Endodermal cell (in vitro differentiated cells): ENCODE results near the gene ATP2A3. TPM values are rescaled to one million over a fixed set of nuclear protein-coding genes. Genes with fewer than 3 reads are reported as not detected.

Source experiments
- DNase-seq: peaks from one replicate; pipeline ENCODE4 v3.0.0-alpha.2; 2017
- H3K27ac ChIP-seq: 2 replicates; pipeline ENCODE4 v1.5.1; 2013; ENCODE audit warnings: mild to moderate bottlenecking, low read depth, low read length, moderate library complexity
- H3K27me3 ChIP-seq: 2 replicates; pipeline ENCODE4 v1.6.1; 2013; ENCODE audit warnings: mild to moderate bottlenecking, low read length, moderate library complexity; ENCODE audit not compliant: insufficient read depth, control insufficient read depth, poor library complexity, severe bottlenecking
- H3K36me3 ChIP-seq: 2 replicates; pipeline ENCODE4 v1.7.0; 2013; ENCODE audit warnings: mild to moderate bottlenecking, low read length, moderate library complexity; ENCODE audit not compliant: control insufficient read depth, insufficient read depth
- H3K4me1 ChIP-seq: one replicate; pipeline ENCODE4 v1.7.0; 2013; ENCODE audit warnings: low read length; ENCODE audit not compliant: control insufficient read depth, insufficient read depth
- H3K4me3 ChIP-seq: 2 replicates; pipeline ENCODE4 v1.5.1; 2013; ENCODE audit warnings: mild to moderate bottlenecking, low read length, moderate library complexity
- H3K9ac ChIP-seq: 2 replicates; pipeline ENCODE4 v1.6.1; 2013; ENCODE audit warnings: mild to moderate bottlenecking, low read length, moderate library complexity; ENCODE audit not compliant: poor library complexity, severe bottlenecking; ENCODE audit errors: extremely low read depth
- H3K9me3 ChIP-seq: 2 replicates; pipeline ENCODE4 v1.6.1; 2013; ENCODE audit warnings: mild to moderate bottlenecking, low read length, moderate library complexity; ENCODE audit not compliant: control insufficient read depth
- H3K27ac Mint-ChIP-seq: 2 replicates; pipeline ENCODE4 v1.8.0; 2020; ENCODE audit warnings: mixed read lengths
- H3K27me3 Mint-ChIP-seq: 2 replicates; pipeline ENCODE4 v1.8.0; 2021; ENCODE audit warnings: mild to moderate bottlenecking, mixed read lengths; ENCODE audit not compliant: insufficient read depth
- H3K36me3 Mint-ChIP-seq: 2 replicates; pipeline ENCODE4 v1.8.0; 2020; ENCODE audit warnings: low read depth, mixed read lengths
- H3K4me1 Mint-ChIP-seq: 2 replicates; pipeline ENCODE4 v1.8.0; 2020; ENCODE audit warnings: mixed read lengths
- H3K4me3 Mint-ChIP-seq: 2 replicates; pipeline ENCODE4 v1.8.0; 2020; ENCODE audit warnings: mild to moderate bottlenecking, moderate library complexity, mixed read lengths
- H3K9me3 Mint-ChIP-seq: 2 replicates; pipeline ENCODE4 v1.8.0; 2020; ENCODE audit warnings: mild to moderate bottlenecking, mixed read lengths
- CTCF ChIP-seq: fragments of 200-600 bp; sonication (generic); conservative IDR thresholded peaks from 2 replicates; pipeline ENCODE4 v1.5.0; 2021; ENCODE audit warnings: antibody characterized with exemption, mild to moderate bottlenecking
- WGBS, 2 experiments: methylation state at CpG; one replicate each; pipeline versions ENCODE4 v1.1.5 to v1.1.7; 2013; ENCODE audit warnings: missing lambda C conversion rate in 2 of 2, mixed read lengths in 1 of 2; ENCODE audit not compliant: insufficient coverage in 1 of 2, insufficient read length in 1 of 2; 5-methylcytosine and 5-hydroxymethylcytosine counted together
- total RNA-seq, 2 donors: library from RNA; stranded (reverse); fragmentation: NEBNext Ultra II Directional in 1 of 2; extraction: Animal tissue kit (Norgen Biotek cat#: 25700) in 1 of 2; gene quantifications; 2 replicates in 1 of 2; 3 replicates in 1 of 2; pipeline ENCODE4 v1.2.1, GENCODE V29; 2021

Gene ATP2A3
- total RNA-seq, 2 donors from 2014 or later = 1.4 to 3.7 TPM

DNA sequence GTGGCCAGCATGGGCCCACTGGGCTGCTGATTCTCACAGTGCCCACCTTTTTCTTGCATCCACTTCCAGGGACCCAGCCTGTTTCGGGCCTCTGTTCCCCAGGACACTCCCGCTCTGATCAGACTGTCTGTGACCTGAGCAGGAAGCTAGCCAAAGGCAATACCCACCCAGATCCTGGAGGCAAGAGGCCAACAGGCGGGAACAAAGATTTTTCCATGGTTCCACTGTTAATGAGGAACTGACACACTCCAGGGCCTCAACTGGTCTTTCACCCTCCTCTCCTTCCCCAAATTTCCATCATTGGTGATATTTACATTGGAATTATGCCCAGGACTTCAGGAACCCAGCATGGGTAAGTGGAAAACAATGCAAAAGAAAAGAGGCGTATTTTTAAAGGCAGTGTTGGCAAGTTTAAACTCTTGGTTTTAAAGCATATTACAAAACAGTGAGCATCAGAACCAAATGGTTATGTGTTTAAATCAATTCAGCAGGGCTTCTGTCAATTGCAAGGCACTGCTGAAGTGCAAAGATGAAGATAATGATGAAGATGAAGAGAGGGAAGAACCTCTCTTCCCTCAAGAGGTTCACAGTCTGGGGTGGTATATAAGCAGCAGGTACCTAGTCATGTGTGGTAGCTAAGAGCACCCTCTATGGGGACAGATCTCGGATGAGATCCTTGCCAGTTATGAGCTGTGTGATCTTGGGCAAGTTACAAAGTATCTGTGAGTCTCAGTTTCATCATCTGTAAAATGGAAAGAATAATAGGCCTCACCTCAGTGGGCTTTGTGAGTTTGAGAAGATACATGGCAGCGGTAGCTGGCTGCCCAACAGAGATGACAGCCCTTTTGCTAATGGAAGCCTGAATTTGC, 14.4 kb upstream of the ATP2A3 start:
- no peak overlapping the region for H3K27ac Mint-ChIP-seq
- no peaks in the 10 kb centered on the region for H3K4me1 Mint-ChIP-seq
- Histone ChIP-seq H3K9me3 (no peaks in the 10 kb centered on the region), H3K27ac (no peak overlapping the region), H3K4me3 (no peak overlapping the region), H3K4me1 (no peaks in the 10 kb centered on the region), H3K9ac (no peak overlapping the region), H3K36me3 (no peaks in the 10 kb centered on the region), H3K27me3 (no peaks in the 10 kb centered on the region)
- H3K4me3 Mint-ChIP-seq = no peak overlapping the region
- no peak for TF ChIP-seq CTCF
- peaks cover 12% of the 10 kb centered on the region for H3K9me3 Mint-ChIP-seq
- no peak for DNase-seq
- H3K36me3 Mint-ChIP-seq = peaks cover 2% of the 10 kb centered on the region
- H3K27me3 Mint-ChIP-seq = no peaks in the 10 kb centered on the region
- 88 to 94% methylated on average over 6 of the region's 6 CpGs for WGBS, 2 experiments

- Histone ChIP-seq H3K4me3 (no peak overlapping the region), H3K36me3 (no peaks in the 10 kb centered on the region), H3K9ac (no peak overlapping the region), H3K27ac (no peak overlapping the region), H3K27me3 (no peaks in the 10 kb centered on the region), H3K4me1 (no peaks in the 10 kb centered on the region), H3K9me3 (no peaks in the 10 kb centered on the region)
- Mint-ChIP-seq H3K36me3 (peaks cover 2% of the 10 kb centered on the region), H3K4me3 (no peak overlapping the region), H3K9me3 (peaks cover 12% of the 10 kb centered on the region), H3K4me1 (peaks cover 2% of the 10 kb centered on the region), H3K27me3 (no peaks in the 10 kb centered on the region), H3K27ac (no peak overlapping the region)
- no peak for DNase-seq
- TF ChIP-seq CTCF = no peak
- WGBS, 2 experiments = 63 to 79% methylated on average over 7 to 9 of the region's 9 CpGs
Measured at GRCh38 chr17:3977387-3977786, 13.2 kb upstream of the ATP2A3 start.

DNA sequence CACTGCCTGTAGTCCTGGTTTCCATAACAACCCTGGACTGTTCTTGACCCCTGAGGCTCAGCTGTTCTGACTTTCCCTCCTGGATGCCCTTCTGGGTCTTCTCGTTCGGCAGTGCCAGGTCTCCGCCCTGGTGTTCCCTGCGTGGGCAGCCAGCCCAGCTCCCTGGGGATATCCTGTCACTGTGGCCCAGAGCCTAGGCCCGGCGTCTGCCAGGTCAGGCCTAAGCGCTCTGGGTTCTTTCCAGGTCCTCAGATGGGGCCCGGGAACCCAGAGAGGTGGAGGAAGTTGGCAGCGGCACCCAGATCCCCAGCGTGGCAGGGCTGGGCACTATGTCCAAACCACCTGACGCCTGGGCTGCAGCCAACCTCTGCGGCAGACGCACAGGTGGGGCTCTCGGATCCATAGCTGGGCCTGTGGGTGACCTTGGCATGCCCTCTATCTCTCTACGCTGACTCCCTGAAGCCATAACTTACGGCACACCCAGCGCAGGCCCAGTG, 12.5 kb upstream of the ATP2A3 start:
- peaks cover 2% of the 10 kb centered on the region for H3K36me3 Mint-ChIP-seq
- H3K9me3 Mint-ChIP-seq = peaks cover 12% of the 10 kb centered on the region
- no peaks in the 10 kb centered on the region for H3K36me3 ChIP-seq
- H3K27me3 ChIP-seq = no peaks in the 10 kb centered on the region
- no peak for DNase-seq
- H3K4me3 ChIP-seq = no peak overlapping the region
- WGBS, 2 experiments = 88 to 92% methylated on average over 10 to 17 of the region's 17 CpGs
- H3K9me3 ChIP-seq = no peaks in the 10 kb centered on the region
- H3K27ac Mint-ChIP-seq = no peak overlapping the region
- no peak for TF ChIP-seq CTCF
- no peaks in the 10 kb centered on the region for H3K4me1 ChIP-seq
- H3K27me3 Mint-ChIP-seq = no peaks in the 10 kb centered on the region
- no peak overlapping the region for H3K4me3 Mint-ChIP-seq
- H3K27ac ChIP-seq = no peak overlapping the region
- peaks cover 2% of the 10 kb centered on the region for H3K4me1 Mint-ChIP-seq
- no peak overlapping the region for H3K9ac ChIP-seq
